GM12891 (cell line): ENCODE data around the gene NXN.

Source experiments
- POLR2A ChIP-seq: IDR thresholded peaks from 2 replicates; pipeline ENCODE4 v1.6.1; 2011; ENCODE audit warnings: low read depth, low read length, control low read depth
- POLR2AphosphoS5 ChIP-seq: IDR thresholded peaks from 2 replicates; pipeline ENCODE4 v1.6.1; 2011; ENCODE audit warnings: low read depth, low read length, control low read depth
- POU2F2 ChIP-seq: IDR thresholded peaks from 2 replicates; pipeline ENCODE4 v1.6.1; 2011; ENCODE audit warnings: low read depth, mild to moderate bottlenecking, control low read depth, low read length, moderate library complexity
- TAF1 ChIP-seq: IDR thresholded peaks from 2 replicates; pipeline ENCODE4 v1.6.1; 2011; ENCODE audit warnings: low read depth, low read length, control low read depth

GRCh38 chr17:973053-973452, 6.5 kb downstream of the NXN start:
- TF ChIP-seq POU2F2 = no peak
- TF ChIP-seq POLR2AphosphoS5 = no peak
- TF ChIP-seq POLR2A = no peak
- TF ChIP-seq TAF1 = no peak
